Stimulated activated CD4-positive, alpha-beta T cell treated with anti-CD3 and anti-CD28 coated beads, Interleukin-12 subunit alpha, Interleukin-12 subunit beta, amount 100 ng/mL, for 24 hours (primary cell): ENCODE measurements around the gene TRANK1.

Source experiments
- DNase-seq, 2 experiments: peaks; one replicate each; pipeline ENCODE4 v3.0.0-alpha.2; 2020; ENCODE audit warnings: low read depth in 2 of 2

TRANK1 gene

DNA sequence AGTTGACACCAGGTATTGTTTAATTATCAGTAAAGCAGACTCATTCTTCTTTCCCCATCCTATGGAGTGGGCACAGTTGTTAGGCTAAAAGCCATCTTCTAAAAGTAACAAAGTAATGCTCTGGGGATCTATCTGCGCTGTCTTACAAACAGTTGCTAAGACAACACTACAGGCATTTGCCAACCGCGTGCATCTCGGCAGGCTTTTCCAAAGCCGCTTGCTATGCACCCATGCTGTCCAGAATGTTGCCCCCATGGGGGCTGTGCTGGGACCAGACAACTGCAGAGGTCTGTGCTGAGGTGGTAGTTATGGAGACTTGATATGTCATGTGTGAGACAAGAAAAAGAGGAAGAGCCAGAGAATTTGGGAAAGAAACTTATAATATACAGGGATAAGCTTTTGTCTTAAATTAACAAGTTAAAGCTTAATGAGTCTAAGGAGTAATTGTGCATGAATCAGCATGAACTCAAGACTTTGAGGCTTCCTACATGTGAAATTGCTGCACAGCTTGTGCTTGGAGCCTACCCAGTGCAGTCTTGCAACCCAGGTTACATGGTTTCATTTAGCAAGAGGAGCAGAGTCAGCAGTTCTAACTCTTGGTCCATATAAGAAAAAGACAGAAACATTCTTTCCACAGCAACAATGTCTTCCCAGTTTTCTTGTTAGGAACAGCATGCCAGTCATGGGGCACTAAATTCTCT lies 141.6 kb downstream of the TRANK1 start:
- DNase-seq, result no peak

DNA sequence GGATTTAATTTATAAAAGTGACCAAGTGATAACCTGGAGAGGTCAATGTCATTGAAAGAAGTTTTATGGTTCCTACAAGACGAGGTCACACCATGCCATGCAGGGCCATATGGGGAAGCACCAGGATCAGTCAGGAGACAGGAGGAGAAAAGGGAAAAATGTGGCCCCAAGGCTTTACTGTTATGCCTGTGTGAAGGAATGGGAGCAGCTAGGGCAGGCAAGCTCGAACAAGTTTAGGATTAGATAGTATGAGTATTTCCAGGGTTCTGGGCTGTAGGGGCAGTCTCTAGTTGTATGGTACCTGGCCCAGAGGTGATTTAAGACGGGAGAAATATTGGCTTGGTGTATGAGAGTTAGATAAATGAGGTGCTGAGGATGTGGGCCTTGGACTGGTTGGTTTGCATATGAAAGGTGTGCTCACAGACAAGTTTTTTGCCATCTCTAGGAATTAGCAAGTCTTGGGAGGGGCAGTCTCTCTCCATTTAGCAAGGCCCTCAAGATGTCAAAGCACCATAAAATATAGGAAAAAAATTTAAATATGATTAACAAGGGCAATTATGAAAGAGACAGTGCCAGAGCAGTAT lies 144.2 kb downstream of the TRANK1 start:
- DNase-seq, result no peak

DNA sequence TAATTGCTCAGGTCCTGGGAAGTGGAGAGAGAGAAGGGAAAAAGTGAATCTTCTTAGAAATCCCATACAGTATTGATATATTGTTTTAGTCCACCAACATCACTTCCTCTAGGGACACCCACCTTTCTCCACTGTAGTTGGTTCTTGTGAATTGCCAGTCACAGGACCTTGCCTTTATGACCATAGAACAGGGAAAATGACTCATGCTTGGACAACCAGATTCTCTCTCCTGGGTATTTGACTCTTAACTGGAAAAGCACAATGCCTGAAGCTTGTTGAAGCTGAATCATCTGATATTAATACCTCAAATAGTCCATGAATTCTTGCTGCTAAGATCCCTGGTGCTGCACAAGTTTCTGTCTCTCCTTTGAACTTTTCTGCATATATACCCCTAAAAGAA lies 148.0 kb downstream of the TRANK1 start:
- DNase-seq, result no peak

DNA sequence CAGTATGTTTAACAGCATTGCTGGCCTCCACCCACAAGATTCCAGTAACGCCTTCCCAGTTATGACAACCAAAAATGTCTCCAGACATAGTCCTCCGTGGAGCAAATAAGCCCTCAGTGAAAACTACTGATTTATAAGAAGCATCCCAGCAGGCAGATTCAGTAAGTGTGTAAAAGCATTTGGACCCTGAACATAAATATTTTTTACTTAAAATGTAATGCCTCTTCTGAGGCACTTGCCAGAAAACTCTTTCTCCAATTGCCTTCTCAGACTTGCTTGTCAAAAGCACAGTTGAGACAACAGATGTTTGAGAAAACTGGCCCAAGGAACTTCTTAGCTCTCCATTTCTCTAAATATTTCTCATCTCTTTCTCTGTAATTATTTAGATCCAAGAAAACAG lies 148.7 kb downstream of the TRANK1 start:
- DNase-seq, result no peak

DNA sequence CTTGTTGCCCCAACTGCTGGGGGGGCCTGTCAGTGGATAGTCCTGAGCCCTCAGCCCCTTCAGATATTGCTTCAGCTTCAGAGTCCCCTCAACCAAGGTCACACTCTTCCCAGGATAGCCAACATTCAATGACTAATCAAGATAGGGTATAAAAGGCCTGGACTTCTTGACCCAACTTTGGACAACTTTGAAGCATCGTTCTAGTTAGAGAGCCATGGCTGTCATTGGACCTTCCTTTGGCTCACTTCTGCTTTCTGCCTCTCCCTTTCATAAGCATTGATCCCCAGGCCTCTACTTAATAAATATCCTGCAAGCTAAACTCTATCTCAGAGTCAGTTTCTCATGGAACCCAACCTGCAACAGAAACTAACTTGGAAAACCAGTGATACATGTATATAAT lies 149.2 kb downstream of the TRANK1 start:
- DNase-seq, result no peak

DNA sequence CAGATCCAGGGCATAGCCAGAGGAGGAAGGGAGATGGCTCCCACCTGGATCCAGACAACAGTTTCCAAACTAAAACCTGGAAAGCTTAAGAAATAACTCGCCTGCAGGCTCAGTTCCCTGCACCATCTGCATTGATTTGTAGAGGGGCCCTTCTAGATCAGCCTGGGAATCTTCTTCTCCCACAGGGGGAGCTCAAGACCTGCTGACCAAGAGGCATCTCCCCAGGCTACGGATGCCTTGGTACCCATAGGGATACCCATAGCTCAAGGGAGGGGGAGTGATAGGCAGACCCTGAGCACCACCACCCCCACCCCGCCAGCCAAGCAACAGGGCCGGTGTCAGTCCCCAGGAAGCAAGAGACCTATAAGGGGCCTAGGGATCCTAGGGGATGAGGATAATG lies 152.5 kb downstream of the TRANK1 start:
- no peak for DNase-seq

DNA sequence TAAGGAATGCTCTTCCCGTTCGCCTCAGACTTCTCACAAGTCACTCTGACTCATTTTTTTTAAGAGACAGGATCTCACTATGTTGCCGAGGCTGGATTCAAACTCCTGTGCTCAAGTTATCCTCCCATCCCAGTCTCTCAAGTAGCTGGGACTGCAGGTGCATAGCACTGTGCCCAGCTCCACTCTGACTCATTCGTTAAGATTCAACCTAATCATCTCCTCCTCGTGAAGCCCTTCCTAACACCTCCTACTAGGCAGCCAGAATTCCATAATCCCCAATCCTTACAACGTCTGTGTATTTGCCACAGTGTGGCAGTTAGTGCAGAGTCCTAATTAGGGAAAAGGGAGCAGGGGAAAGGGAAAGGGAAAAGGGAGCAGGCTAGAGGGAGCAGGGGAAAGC lies 154.1 kb downstream of the TRANK1 start:
- DNase-seq, result no peak

DNA sequence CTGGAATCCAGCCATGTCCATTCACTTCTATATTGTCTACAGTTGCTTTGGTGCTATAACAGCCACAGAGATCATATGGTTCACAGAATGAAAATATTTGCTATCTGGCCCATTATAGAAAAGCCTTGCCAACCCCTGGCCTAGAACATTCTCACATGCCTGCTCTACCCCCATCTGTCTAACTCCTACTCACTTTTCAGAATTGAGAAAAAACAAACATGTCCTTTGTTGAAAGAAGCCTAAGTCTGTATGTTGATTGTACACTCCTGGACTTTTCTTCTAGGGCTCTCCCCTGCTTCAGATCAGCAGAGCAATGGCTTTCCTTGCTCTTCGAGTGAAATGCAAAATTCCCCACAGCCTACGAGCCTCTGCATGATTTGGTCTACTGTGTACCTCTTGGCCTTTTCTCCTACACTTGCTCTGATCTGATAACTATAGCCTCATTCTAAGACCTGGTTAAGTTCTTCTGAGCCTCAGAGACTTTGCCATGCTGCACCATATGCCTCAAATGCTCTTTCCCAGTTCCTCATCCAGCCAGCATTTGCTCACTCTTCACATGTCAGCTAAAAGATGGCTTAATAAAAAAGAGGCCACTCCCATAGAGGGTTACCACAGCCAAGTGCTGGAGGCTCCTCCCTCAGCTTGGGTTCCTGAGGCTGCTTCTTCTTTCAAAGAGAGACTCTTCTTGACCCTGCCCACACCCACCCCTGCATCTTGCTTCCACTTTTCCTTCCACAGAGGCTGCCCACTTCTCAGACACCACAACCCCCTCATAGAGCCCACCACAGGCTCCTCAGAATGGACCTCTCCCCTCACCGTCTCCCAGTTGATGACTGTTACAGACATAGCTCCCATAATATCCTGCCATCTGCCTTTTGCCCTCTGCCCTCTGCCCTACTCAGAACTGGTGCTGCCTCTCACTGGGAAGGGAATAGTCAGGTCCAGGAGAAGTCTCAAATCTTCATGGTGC lies 157.6 kb downstream of the TRANK1 start:
- no peak for DNase-seq

DNA sequence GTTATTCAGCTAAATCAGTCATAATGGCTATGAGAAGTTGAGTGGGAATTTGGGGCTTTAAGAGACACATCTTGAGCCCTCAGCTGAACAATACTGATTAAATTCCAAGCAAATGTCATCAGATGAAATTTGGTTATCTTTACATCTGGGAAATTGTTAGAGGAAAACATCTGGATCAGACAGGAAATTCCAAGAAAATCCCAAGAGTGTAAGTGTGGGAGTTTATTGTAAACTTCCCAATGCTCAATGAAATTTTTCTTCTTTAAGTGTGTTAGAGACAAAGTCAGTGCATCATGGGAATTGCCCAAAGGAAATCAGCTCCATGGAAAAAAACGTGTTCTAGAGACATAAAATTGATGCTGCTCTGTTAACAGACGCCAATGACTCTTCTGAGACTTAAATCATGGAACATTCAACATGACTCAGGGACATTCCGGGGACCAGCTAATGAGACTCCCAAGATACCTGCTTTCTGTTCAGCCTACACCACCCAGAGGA lies 160.7 kb downstream of the TRANK1 start:
- no peak for DNase-seq

DNA sequence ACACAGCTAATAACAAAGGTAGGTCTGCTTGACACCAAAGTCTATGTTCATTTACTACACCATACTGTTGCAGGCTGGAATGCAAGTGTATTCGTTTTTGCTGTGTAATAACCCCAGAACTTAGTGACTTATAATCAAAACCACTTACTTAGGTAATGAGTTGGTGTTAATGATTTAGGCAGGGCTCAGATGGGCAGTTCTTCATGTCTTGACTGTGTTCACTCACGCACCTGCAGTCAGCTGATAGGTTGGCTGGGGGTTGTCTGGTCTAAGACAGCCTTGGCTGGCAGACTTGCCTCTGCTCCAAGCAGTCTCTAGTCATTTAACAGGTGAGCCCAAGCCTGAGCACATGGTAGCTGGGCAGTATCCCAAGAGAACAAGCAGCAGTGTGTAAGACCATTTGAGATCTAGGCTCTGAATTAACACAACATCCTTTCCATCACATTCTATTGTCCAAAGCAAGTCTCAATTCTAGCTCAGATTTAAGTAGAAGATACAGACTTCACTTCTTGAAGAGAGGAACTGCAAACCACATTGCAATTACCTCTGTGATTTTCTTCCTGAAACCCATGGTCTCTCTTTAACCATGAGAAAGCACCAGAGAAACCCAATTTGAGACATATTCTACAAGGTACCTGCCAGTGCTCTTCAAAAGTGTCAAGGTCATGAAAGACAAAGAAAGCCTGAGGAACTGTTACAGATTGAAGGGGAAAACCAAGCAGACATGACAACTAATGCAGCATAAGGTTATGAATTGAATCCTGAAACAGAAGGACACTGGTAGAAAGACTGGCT lies 167.2 kb downstream of the TRANK1 start:
- no peak for DNase-seq
